Nephron progenitor cell (in vitro differentiated cells): ENCODE data around the gene DOCK9.

Source experiments
- DNase-seq: peaks from one replicate; pipeline ENCODE4 v3.0.0; 2021
- H3K27ac Mint-ChIP-seq: 2 replicates; pipeline ENCODE4 v1.8.0; 2021; ENCODE audit warnings: mild to moderate bottlenecking, moderate library complexity, mixed read lengths
- H3K27me3 Mint-ChIP-seq: 2 replicates; pipeline ENCODE4 v1.8.0; 2021; ENCODE audit warnings: mild to moderate bottlenecking, low read depth, mixed read lengths; ENCODE audit not compliant: poor library complexity
- H3K36me3 Mint-ChIP-seq: 2 replicates; pipeline ENCODE4 v1.8.0; 2021; ENCODE audit warnings: low read depth, mixed read lengths
- H3K4me1 Mint-ChIP-seq: 2 replicates; pipeline ENCODE4 v1.8.0; 2021; ENCODE audit warnings: mixed read lengths
- H3K4me3 Mint-ChIP-seq: 2 replicates; pipeline ENCODE4 v1.8.0; 2021; ENCODE audit warnings: mild to moderate bottlenecking, moderate library complexity, mixed read lengths
- H3K9me3 Mint-ChIP-seq: 2 replicates; pipeline ENCODE4 v1.8.0; 2021; ENCODE audit warnings: mild to moderate bottlenecking, moderate library complexity, mixed read lengths
- TF ChIP-seq, protein P1 (sequence below): fragments of 200-600 bp; sonication (generic); IDR thresholded peaks from 2 replicates; pipeline ENCODE4 v1.5.0; 2021; ENCODE audit warnings: antibody characterized with exemption

Gene DOCK9

GRCh38 chr13:98782654-98783053, 195.2 kb downstream of the DOCK9 start:
- Mint-ChIP-seq H3K27ac (no peak overlapping the region), H3K4me3 (no peak overlapping the region), H3K9me3 (peaks cover 3% of the 10 kb centered on the region), H3K36me3 (no peaks in the 10 kb centered on the region), H3K27me3 (peaks cover 2% of the 10 kb centered on the region), H3K4me1 (peaks cover 7% of the 10 kb centered on the region)
- DNase-seq, result no peak
- TF ChIP-seq, protein P1, sequence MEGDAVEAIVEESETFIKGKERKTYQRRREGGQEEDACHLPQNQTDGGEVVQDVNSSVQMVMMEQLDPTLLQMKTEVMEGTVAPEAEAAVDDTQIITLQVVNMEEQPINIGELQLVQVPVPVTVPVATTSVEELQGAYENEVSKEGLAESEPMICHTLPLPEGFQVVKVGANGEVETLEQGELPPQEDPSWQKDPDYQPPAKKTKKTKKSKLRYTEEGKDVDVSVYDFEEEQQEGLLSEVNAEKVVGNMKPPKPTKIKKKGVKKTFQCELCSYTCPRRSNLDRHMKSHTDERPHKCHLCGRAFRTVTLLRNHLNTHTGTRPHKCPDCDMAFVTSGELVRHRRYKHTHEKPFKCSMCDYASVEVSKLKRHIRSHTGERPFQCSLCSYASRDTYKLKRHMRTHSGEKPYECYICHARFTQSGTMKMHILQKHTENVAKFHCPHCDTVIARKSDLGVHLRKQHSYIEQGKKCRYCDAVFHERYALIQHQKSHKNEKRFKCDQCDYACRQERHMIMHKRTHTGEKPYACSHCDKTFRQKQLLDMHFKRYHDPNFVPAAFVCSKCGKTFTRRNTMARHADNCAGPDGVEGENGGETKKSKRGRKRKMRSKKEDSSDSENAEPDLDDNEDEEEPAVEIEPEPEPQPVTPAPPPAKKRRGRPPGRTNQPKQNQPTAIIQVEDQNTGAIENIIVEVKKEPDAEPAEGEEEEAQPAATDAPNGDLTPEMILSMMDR, result no peak

GRCh38 chr13:98781905-98782304, 196.0 kb downstream of the DOCK9 start:
- no peak for DNase-seq
- TF ChIP-seq, protein P1, result no peak
- H3K27ac Mint-ChIP-seq, result no peak overlapping the region
- no peaks in the 10 kb centered on the region for H3K36me3 Mint-ChIP-seq
- no peak overlapping the region for H3K4me3 Mint-ChIP-seq
- peaks cover 3% of the 10 kb centered on the region for H3K9me3 Mint-ChIP-seq
- peaks cover under 1% of the 10 kb centered on the region for H3K27me3 Mint-ChIP-seq
- H3K4me1 Mint-ChIP-seq, result peaks cover 5% of the 10 kb centered on the region

DNA sequence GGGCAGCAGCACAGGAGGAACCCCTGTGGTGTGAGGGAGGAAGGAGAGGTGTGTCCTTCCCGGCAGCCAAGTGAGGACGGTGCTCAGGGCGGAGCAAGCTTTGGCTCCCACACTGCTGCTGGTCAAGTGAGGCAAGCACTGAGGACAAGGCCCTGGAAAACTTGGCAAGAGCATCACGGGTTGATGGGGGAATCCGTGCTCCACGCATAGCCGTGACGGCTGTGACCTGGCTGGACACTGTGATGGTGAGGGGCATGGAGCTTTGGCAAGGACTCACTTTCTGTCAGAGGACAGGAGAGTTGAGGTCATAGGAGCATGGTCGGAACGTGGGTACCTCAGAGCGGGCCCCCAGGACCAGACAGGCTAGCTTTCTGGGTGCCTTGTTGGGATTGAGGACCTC, 196.4 kb downstream of the DOCK9 start:
- no peak for DNase-seq
- H3K36me3 Mint-ChIP-seq, result no peaks in the 10 kb centered on the region
- H3K4me1 Mint-ChIP-seq, result peaks cover under 1% of the 10 kb centered on the region
- H3K27ac Mint-ChIP-seq, result no peak overlapping the region
- H3K4me3 Mint-ChIP-seq, result no peak overlapping the region
- peaks cover 4% of the 10 kb centered on the region for H3K27me3 Mint-ChIP-seq
- H3K9me3 Mint-ChIP-seq, result peaks cover 3% of the 10 kb centered on the region
- TF ChIP-seq, protein P1, result no peak

- TF ChIP-seq, protein P1, result no peak
- peaks cover 4% of the 10 kb centered on the region for H3K27me3 Mint-ChIP-seq
Observed at GRCh38 chr13:98781045-98781444, 196.8 kb downstream of the DOCK9 start.

DNA sequence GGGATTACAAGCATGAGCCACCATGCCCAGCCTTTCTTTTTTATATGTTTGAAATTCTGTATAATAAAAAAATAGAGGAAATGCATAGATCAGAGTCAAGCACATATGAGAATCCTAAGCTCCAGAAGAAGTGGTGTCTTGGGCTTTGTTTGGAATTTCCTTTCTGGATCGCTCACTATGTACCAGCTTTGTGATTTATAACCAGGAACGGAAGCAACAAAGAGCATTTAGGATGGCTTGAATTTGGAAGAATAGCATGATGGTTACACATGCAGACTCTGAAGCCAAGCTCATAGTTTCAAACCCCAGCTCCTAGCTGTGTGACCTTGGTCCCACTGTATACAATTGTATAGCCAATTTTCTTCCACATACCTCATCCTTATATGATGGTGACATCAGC, 197.4 kb downstream of the DOCK9 start:
- no peak for DNase-seq
- Mint-ChIP-seq H3K4me1 (no peaks in the 10 kb centered on the region), H3K27ac (peak overlapping the region; percentile 27), H3K4me3 (no peak overlapping the region), H3K27me3 (peaks cover 7% of the 10 kb centered on the region), H3K9me3 (peaks cover 3% of the 10 kb centered on the region), H3K36me3 (no peaks in the 10 kb centered on the region)
- TF ChIP-seq, protein P1, result no peak

More at GRCh38 chr13:98781045-98781444, 196.8 kb downstream of the DOCK9 start:
- H3K9me3 Mint-ChIP-seq, result peaks cover 3% of the 10 kb centered on the region
- H3K36me3 Mint-ChIP-seq, result no peaks in the 10 kb centered on the region
- no peak overlapping the region for H3K4me3 Mint-ChIP-seq
- no peak for DNase-seq
- no peaks in the 10 kb centered on the region for H3K4me1 Mint-ChIP-seq
- H3K27ac Mint-ChIP-seq, result peak overlapping the region; percentile 27

- DNase-seq, result no peak
- H3K27ac Mint-ChIP-seq, result peak overlapping the region; percentile 70
- no peak overlapping the region for H3K4me3 Mint-ChIP-seq
- no peaks in the 10 kb centered on the region for H3K36me3 Mint-ChIP-seq
- H3K9me3 Mint-ChIP-seq, result peaks cover 3% of the 10 kb centered on the region
- no peaks in the 10 kb centered on the region for H3K4me1 Mint-ChIP-seq
- TF ChIP-seq, protein P1, result no peak
- H3K27me3 Mint-ChIP-seq, result peaks cover 7% of the 10 kb centered on the region
Observed at GRCh38 chr13:98779695-98780094, 198.2 kb downstream of the DOCK9 start.
